GM13976 (cell line): ENCODE measurements around the gene INSC.

ENCODE experiments used
- DNase-seq: peaks from one replicate; pipeline ENCODE4 v3.0.0; 2012; ENCODE audit warnings: low spot score
- CTCF ChIP-seq: IDR thresholded peaks from 2 replicates; pipeline ENCODE4 v1.5.1; 2012; ENCODE audit warnings: borderline replicate concordance, mild to moderate bottlenecking; ENCODE audit not compliant: insufficient read depth; ENCODE audit errors: extremely low read depth, missing control alignments, control extremely low read depth
- in situ Hi-C: fragments of 300-500 bp; cut with MboI; formaldehyde crosslinking; loops from one replicate; pipeline ENCODE4 v1.12.0; 2022; ENCODE audit warnings: low sequenced_read_pairs, mixed read lengths, inconsistent platforms; ENCODE audit not compliant: unreplicated experiment

Gene INSC

GRCh38 chr11:15074206-15075161 is 40.2 kb upstream of the INSC start:
- in situ Hi-C loops: no loop called here
- peak; percentile 86 for TF ChIP-seq CTCF
- DNase-seq: peak; percentile 73

- TF ChIP-seq CTCF: no peak
- no peak for DNase-seq
- in situ Hi-C loops: no loop called here
Observed at GRCh38 chr11:15075162-15075526, 39.6 kb upstream of the INSC start.

- no peak for DNase-seq
- no peak for TF ChIP-seq CTCF
- in situ Hi-C loops: no loop called here
Observed at GRCh38 chr11:15091175-15091574, 23.5 kb upstream of the INSC start.

GRCh38 chr11:15091625-15092024 is 23.1 kb upstream of the INSC start:
- in situ Hi-C loops: no loop called here
- TF ChIP-seq CTCF: no peak
- no peak for DNase-seq

- TF ChIP-seq CTCF: no peak
- in situ Hi-C loops: no loop called here
- no peak for DNase-seq
Observed at GRCh38 chr11:15093432-15093831, 21.3 kb upstream of the INSC start.

- no peak for DNase-seq
- TF ChIP-seq CTCF: no peak
- in situ Hi-C loops: no loop called here
Observed at GRCh38 chr11:15095736-15096228, 18.9 kb upstream of the INSC start.
